Psoas muscle (tissue), 8 donors: ENCODE results near the gene CTDSP1. TPM values are rescaled to one million over a fixed set of nuclear protein-coding genes. Genes with fewer than 3 reads are reported as not detected.

Experiments used
- ATAC-seq, 4 donors: fragments of 200-7000 bp; cut with Tn5 transposase; one replicate each; pipeline ENCODE4 v1.9.1; 2020; ENCODE audit warnings: moderate library complexity in 3 of 4, mild to moderate bottlenecking in 2 of 4
- DNase-seq, 2 donors: peaks; one replicate each; pipeline ENCODE4 v3.0.0-alpha.2; 2020
- H3K27ac ChIP-seq: fragments of 200-600 bp; one replicate; pipeline ENCODE4 v1.8.0; 2022
- H3K27me3 ChIP-seq, 3 donors: fragments of 200-600 bp in 1 of 3; one replicate each; pipeline versions ENCODE4 v1.6.1 to v1.8.0; 2013 to 2022; ENCODE audit warnings: low read length in 2 of 3, mild to moderate bottlenecking in 2 of 3, moderate library complexity in 1 of 3; ENCODE audit not compliant: insufficient read depth in 3 of 3
- H3K36me3 ChIP-seq, 2 donors: fragments of 200-600 bp in 1 of 2; one replicate each; pipeline versions ENCODE4 v1.6.1 to v1.8.0; 2013 to 2022; ENCODE audit warnings: low read depth in 1 of 2, mild to moderate bottlenecking in 1 of 2, moderate library complexity in 1 of 2; ENCODE audit not compliant: insufficient read depth in 1 of 2
- H3K4me1 ChIP-seq: fragments of 200-600 bp; one replicate; pipeline ENCODE4 v1.8.0; 2022
- H3K4me3 ChIP-seq: fragments of 200-600 bp; one replicate; pipeline ENCODE4 v1.8.0; 2022; ENCODE audit warnings: mild to moderate bottlenecking
- H3K9me3 ChIP-seq: fragments of 200-600 bp; one replicate; pipeline ENCODE4 v1.8.0; 2022
- CTCF ChIP-seq: fragments of 200-600 bp; IDR thresholded peaks from one replicate; pipeline ENCODE4 v1.8.0; 2022; ENCODE audit warnings: antibody characterized with exemption
- WGBS, 3 donors: extraction: QIAGEN DNeasy Blood & Tissue Kit; methylation state at CpG; one replicate each; pipeline versions ENCODE4 v1.1.6 to v1.1.7; 2013; 5-methylcytosine and 5-hydroxymethylcytosine counted together
- intact Hi-C, 2 donors: fragments of 100-400 bp; cut with DNase I; formaldehyde crosslinking; loops; one replicate each; pipeline versions ENCODE4 v1.11.0 to v1.14.2; 2022
- polyA plus RNA-seq, 3 donors: library from polyadenylated mRNA; stranded (reverse); fragments of 200-250 nt; gene quantifications; one replicate each; pipeline ENCODE4 v1.2.3, GENCODE V29; 2013
- total RNA-seq, 4 donors: library from RNA; stranded (reverse); fragmentation: NEBNext Ultra II Directional in 2 of 4; extraction: Animal tissue kit (Norgen Biotek cat#: 25700) in 2 of 4; gene quantifications; one replicate each; pipeline versions ENCODE4 v1.2.1 to v1.2.4, GENCODE V29; 2021 to 2023
- donor health status: healthy with polysubstance abuse.
- donor health status: DM: no; HTN: no; CAD: no; lungs with moderate emphysema.
- donor health status: Bipolar disorder and iron deficiency.
- donor health status: healthy.
- donor health status: DM: yes; HTN: yes; CAD: no.
- donor health status: DM: no; HTN: no; CAD: no.
- donor health status: DM: no; HTN: no; CAD: no.
- donor health status: DM: yes; HTN: yes; CAD: no.

The CTDSP1 gene
- total and polyA plus RNA-seq, 7 donors = 55.6 to 73.0 (median 61.9) TPM

GRCh38 chr2:218448934-218449333 is 49.3 kb downstream of the CTDSP1 start:
- Histone ChIP-seq H3K27me3 (no peaks in the 10 kb centered on the region), H3K4me1 (no peaks in the 10 kb centered on the region), H3K36me3 (peaks cover 0 to 42% of the 10 kb centered on the region in 2 donors), H3K9me3 (no peaks in the 10 kb centered on the region), H3K4me3 (no peak overlapping the region), H3K27ac (no peak overlapping the region)
- intact Hi-C loops = no loop called here
- ATAC-seq (no peak), DNase-seq (no peak)
- 55 to 63% (median 59%) methylated on average over 3 of the region's 3 CpGs for WGBS, 3 donors
- TF ChIP-seq CTCF = no peak

- no peak overlapping the region for H3K4me3 ChIP-seq
- DNase-seq = no peak
- no peaks in the 10 kb centered on the region for H3K9me3 ChIP-seq
- no peaks in the 10 kb centered on the region for H3K4me1 ChIP-seq
- no peak for TF ChIP-seq CTCF
- no peak overlapping the region for H3K27ac ChIP-seq
- 79 to 94% (median 86%) methylated on average over 1 of the region's 1 CpG for WGBS, 3 donors
- H3K27me3 ChIP-seq = no peaks in the 10 kb centered on the region
- intact Hi-C loops = no loop called here
- ATAC-seq = no peak
- H3K36me3 ChIP-seq = peaks cover 3 to 72% of the 10 kb centered on the region in 2 donors
Measured at GRCh38 chr2:218452079-218452478, 52.4 kb downstream of the CTDSP1 start.

Other genes with a start within 250 kb of the CTDSP1 start
- under 1 TPM; 0.28 to 0.96 (median 0.74) TPM for gene CXCR1, start 232.9 kb upstream of the CTDSP1 start, total RNA-seq
- under 1 TPM in 1 of 3 donors, not detected in 2; 0.10 TPM for gene CXCR1, start 232.9 kb upstream of the CTDSP1 start, polyA plus RNA-seq
- gene ARPC2, start 182.7 kb upstream of the CTDSP1 start, total RNA-seq = 100 to 1,000 TPM; 150 to 218 (median 188) TPM
- 100 to 1,000 TPM; 170 to 274 (median 244) TPM for gene ARPC2, start 182.7 kb upstream of the CTDSP1 start, polyA plus RNA-seq
- under 1 TPM; 0.24 to 0.74 (median 0.24) TPM for gene GPBAR1, start 138.9 kb upstream of the CTDSP1 start, total RNA-seq
- gene GPBAR1, start 138.9 kb upstream of the CTDSP1 start, polyA plus RNA-seq = under 1 TPM; 0.45 to 0.59 (median 0.56) TPM
- gene AAMP, start 129.7 kb upstream of the CTDSP1 start, total RNA-seq = 10 to 100 TPM; 52.7 to 70.6 (median 62.5) TPM
- 100 to 1,000 TPM in 2 of 3 donors, 10 to 100 TPM in 1; 73.8 to 120 (median 115) TPM for gene AAMP, start 129.7 kb upstream of the CTDSP1 start, polyA plus RNA-seq
- 10 to 100 TPM; 31.5 to 54.5 (median 41.0) TPM for gene PNKD, start 129.3 kb upstream of the CTDSP1 start, total RNA-seq
- 10 to 100 TPM; 55.6 to 86.9 (median 68.1) TPM for gene PNKD, start 129.3 kb upstream of the CTDSP1 start, polyA plus RNA-seq
- 100 to 1,000 TPM; 152 to 197 (median 157) TPM for gene TMBIM1, start 107.4 kb upstream of the CTDSP1 start, total RNA-seq
- 100 to 1,000 TPM; 167 to 264 (median 228) TPM for gene TMBIM1, start 107.4 kb upstream of the CTDSP1 start, polyA plus RNA-seq
- not detected for gene CATIP, start 43.0 kb upstream of the CTDSP1 start, total RNA-seq
- not detected for gene CATIP, start 43.0 kb upstream of the CTDSP1 start, polyA plus RNA-seq
- 1 to 10 TPM; 2.1 to 3.9 (median 2.8) TPM for gene SLC11A1, start 17.6 kb upstream of the CTDSP1 start, total RNA-seq
- gene SLC11A1, start 17.6 kb upstream of the CTDSP1 start, polyA plus RNA-seq = 1 to 10 TPM in 2 of 3 donors, under 1 TPM in 1; 0.96 to 2.2 (median 1.9) TPM
- not detected for gene VIL1, start 19.3 kb downstream of the CTDSP1 start, total RNA-seq
- gene VIL1, start 19.3 kb downstream of the CTDSP1 start, polyA plus RNA-seq = under 1 TPM; 0.08 to 0.10 (median 0.10) TPM
- 10 to 100 TPM in 1 of 4 donors, 1 to 10 TPM in 3; 5.9 to 10.0 (median 7.2) TPM for gene USP37, start 168.5 kb downstream of the CTDSP1 start, total RNA-seq
- 1 to 10 TPM; 2.1 to 6.3 (median 3.4) TPM for gene USP37, start 168.5 kb downstream of the CTDSP1 start, polyA plus RNA-seq
- gene CNOT9, start 169.0 kb downstream of the CTDSP1 start, total RNA-seq = 10 to 100 TPM; 15.9 to 22.9 (median 17.2) TPM
- 10 to 100 TPM; 12.3 to 20.6 (median 20.1) TPM for gene CNOT9, start 169.0 kb downstream of the CTDSP1 start, polyA plus RNA-seq
- gene PLCD4, start 208.0 kb downstream of the CTDSP1 start, total RNA-seq = 10 to 100 TPM; 20.3 to 85.2 (median 43.0) TPM
- gene PLCD4, start 208.0 kb downstream of the CTDSP1 start, polyA plus RNA-seq = 10 to 100 TPM in 2 of 3 donors, 1 to 10 TPM in 1; 1.4 to 39.7 (median 15.9) TPM